HepG2 (cell line): ENCODE results near the gene VSIG10L2.

Source experiments
- ARID3A ChIP-seq: IDR thresholded peaks from 2 replicates; pipeline ENCODE4 v1.6.1; 2012; ENCODE audit warnings: low read depth, low read length, improper control_type of control experiment
- ATF6 ChIP-seq: sonication (generic); formaldehyde crosslinking; conservative IDR thresholded peaks from 2 replicates; pipeline ENCODE4 v1.4.0; 2020; ENCODE audit warnings: missing genetic modification reagents
- CTCF ChIP-seq: sonication (generic); formaldehyde crosslinking; IDR thresholded peaks from 2 replicates; pipeline ENCODE4 v1.5.0; 2020; ENCODE audit warnings: mild to moderate bottlenecking, missing genetic modification reagents, moderate library complexity
- EP300 ChIP-seq, 3 experiments: sonication (generic) in 1 of 3; formaldehyde crosslinking in 1 of 3; IDR thresholded peaks; 2 replicates each; pipeline versions ENCODE4 v1.5.1 to v1.6.1; 2011 to 2020; ENCODE audit warnings: low read depth in 2 of 3, low read length in 2 of 3, borderline replicate concordance in 1 of 3, improper control_type of control experiment in 1 of 3, mild to moderate bottlenecking in 1 of 3, missing genetic modification reagents in 1 of 3, moderate library complexity in 1 of 3
- HES4 ChIP-seq: sonication (generic); formaldehyde crosslinking; IDR thresholded peaks from 2 replicates; pipeline ENCODE4 v1.9.0; 2021; ENCODE audit warnings: mild to moderate bottlenecking, missing genetic modification reagents, borderline replicate concordance
- JUN ChIP-seq: sonication (generic); formaldehyde crosslinking; IDR thresholded peaks from 2 replicates; pipeline ENCODE4 v1.4.0; 2020; ENCODE audit warnings: mild to moderate bottlenecking, missing genetic modification reagents
- NFIB ChIP-seq: sonication (generic); formaldehyde crosslinking; IDR thresholded peaks from 2 replicates; pipeline ENCODE4 v1.9.0; 2021; ENCODE audit warnings: missing genetic modification reagents, mild to moderate bottlenecking, borderline replicate concordance
- RFX5 ChIP-seq: IDR thresholded peaks from 2 replicates; pipeline ENCODE4 v1.6.1; 2011; ENCODE audit warnings: low read depth, low read length, improper control_type of control experiment
- ZNF572 ChIP-seq: sonication (generic); formaldehyde crosslinking; IDR thresholded peaks from 2 replicates; pipeline ENCODE4 v1.5.1; 2020; ENCODE audit warnings: mild to moderate bottlenecking, missing genetic modification reagents

GRCh38 chr11:125902277-125902926, 43.4 kb upstream of the VSIG10L2 start:
- TF ChIP-seq CTCF, result no peak
- TF ChIP-seq ZNF572 (CRISPR knock-in tag), result no peak
- no peak for TF ChIP-seq ARID3A
- TF ChIP-seq RFX5, result no peak
- no peak for TF ChIP-seq NFIB (CRISPR knock-in tag)
- TF ChIP-seq EP300 (IDR thresholded peaks at IDR 0.05; ENCODE audit: low read depth in 2 of 2, low read length in 2 of 2), result no peak
- TF ChIP-seq EP300 (CRISPR knock-in tag; IDR thresholded peaks at IDR 0.05; ENCODE audit: borderline replicate concordance), result no peak
- no peak for TF ChIP-seq HES4
- TF ChIP-seq ATF6 (CRISPR knock-in tag), result no peak
- no peak for TF ChIP-seq JUN (CRISPR knock-in tag)
